Adrenal gland (tissue), 12 donors: ENCODE measurements around the gene XPC. TPM values are rescaled to one million over a fixed set of nuclear protein-coding genes. Genes with fewer than 3 reads are reported as not detected.

Experiments used
- DNase-seq, 7 donors: peaks; one replicate each; pipeline ENCODE4 v3.0.0-alpha.2; 2019 to 2020
- H3K27ac ChIP-seq, 5 donors: fragments of 200-600 bp; sonication (generic) in 4 of 5; 1 replicate in 3 of 5; 2 replicates in 2 of 5; pipeline versions ENCODE4 v1.5.1 to v1.8.0; 2016 to 2020; ENCODE audit warnings: mild to moderate bottlenecking in 1 of 5
- H3K27me3 ChIP-seq: fragments of 200-600 bp; 2 replicates; pipeline ENCODE4 v1.8.0; 2021
- H3K36me3 ChIP-seq, 2 donors: fragments of 200-600 bp; replicated peaks in 1 of 2; 1 replicate in 1 of 2; 2 replicates in 1 of 2; pipeline versions ENCODE4 v1.5.1 to v1.8.0; 2018 to 2022
- H3K4me1 ChIP-seq, 2 donors: fragments of 200-600 bp; replicated peaks in 1 of 2; 1 replicate in 1 of 2; 2 replicates in 1 of 2; pipeline versions ENCODE4 v1.5.1 to v1.8.0; 2018 to 2021
- H3K4me3 ChIP-seq, 4 donors: fragments of 200-600 bp; sonication (generic) in 3 of 4; one replicate each; pipeline ENCODE4 v1.5.1; 2016 to 2018
- H3K9me3 ChIP-seq, 3 donors: fragments of 200-600 bp; sonication (generic) in 1 of 3; replicated peaks in 1 of 3; 1 replicate in 2 of 3; 2 replicates in 1 of 3; pipeline versions ENCODE4 v1.5.1 to v1.8.0; 2016 to 2021
- POLR2A ChIP-seq, 2 donors: fragments of 450-650 bp; IDR thresholded peaks; one replicate each; pipeline ENCODE4 v1.6.1; 2017; ENCODE audit warnings: antibody characterized with exemption in 2 of 2, mild to moderate bottlenecking in 2 of 2, moderate library complexity in 1 of 2
- WGBS, 4 donors: extraction: QIAGEN DNeasy Blood & Tissue Kit in 2 of 4; methylation state at CpG; one replicate each; pipeline versions ENCODE4 v1.1.5 to v1.1.7; 2013 to 2017; 5-methylcytosine and 5-hydroxymethylcytosine counted together
- intact Hi-C, 2 donors: fragments of 100-400 bp; cut with DNase I; formaldehyde crosslinking; loops; one replicate each; pipeline versions ENCODE4 v1.14.1 to v1.15.0; 2022 to 2023
- polyA plus RNA-seq, 3 donors: library from polyadenylated mRNA; stranded (reverse); fragments of 200-250 nt in 2 of 3; fragments of 350-450 nt in 1 of 3; fragmentation: Illumina TruSeq in 1 of 3; extraction: RNeasy Lipid Tissue Mini Kit (QIAGEN cat#74804) in 1 of 3; gene quantifications; one replicate each; pipeline ENCODE4 v1.2.3, GENCODE V29; 2013 to 2014
- total RNA-seq, 9 donors: library from RNA; depleted of rRNA in 4 of 9; stranded (reverse); fragments of >200 nt in 4 of 9; fragments of 120-200 nt in 1 of 9; fragmentation: NEBNext Ultra II Directional in 1 of 9; extraction: Animal tissue kit (Norgen Biotek cat#: 25700) in 1 of 9; gene quantifications; one replicate each; pipeline versions ENCODE4 v1.1.0 to v1.2.4, GENCODE V29; 2013 to 2023
- TF ChIP-seq, protein P1 (sequence below), 6 experiments: fragments of 450-650 bp in 4 of 6; fragments of 200-600 bp in 2 of 6; sonication (generic) in 1 of 6; IDR thresholded peaks; 1 replicate in 5 of 6; 2 replicates in 1 of 6; pipeline versions ENCODE4 v1.5.1 to v1.8.0; 2016 to 2021; ENCODE audit warnings: antibody characterized with exemption in 6 of 6, mild to moderate bottlenecking in 2 of 6, moderate library complexity in 1 of 6
- donor health status: healthy with polysubstance abuse.
- donor health status: Bipolar disorder and iron deficiency.
- donor health status: DM: yes; HTN: yes; CAD: no.
- donor health status: DM: no; HTN: no; CAD: no.
- donor health status: DM: no; HTN: no; CAD: no.
- donor health status: DM: yes; HTN: yes; CAD: no.

The XPC gene
- total and polyA plus RNA-seq, 12 donors, result 15.6 to 66.5 (median 31.4) TPM

DNA sequence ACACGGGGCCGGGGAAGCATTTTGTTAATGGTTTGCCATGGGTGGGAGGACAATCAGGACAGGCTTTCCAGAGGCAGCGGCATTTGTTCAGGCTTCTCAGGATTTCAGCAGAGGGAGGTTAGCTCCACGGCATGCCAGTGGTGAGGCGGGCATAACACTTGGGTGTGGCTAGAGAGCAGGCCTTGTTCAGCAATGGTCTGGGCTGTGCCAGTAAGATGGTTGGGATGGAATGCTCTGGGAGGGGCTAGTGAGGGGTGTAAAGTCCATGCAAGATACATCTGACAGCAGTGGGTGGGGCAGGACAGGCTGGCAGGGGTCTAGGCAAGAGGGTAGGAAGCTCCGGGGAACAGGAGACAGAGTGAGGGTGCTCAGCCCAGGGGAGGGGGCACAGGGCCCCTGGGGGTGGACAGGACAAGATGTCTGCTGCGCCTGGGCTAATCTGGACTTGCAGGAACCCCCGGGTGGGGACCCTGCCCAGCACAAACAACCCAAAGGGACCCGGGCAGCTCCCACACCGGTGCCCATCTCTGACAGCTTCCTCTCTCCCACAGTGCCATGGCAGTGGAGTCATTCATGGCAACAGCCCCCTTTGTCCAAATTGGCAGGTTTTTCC, 45.1 kb downstream of the XPC start:
- peaks cover 0 to 11% of the 10 kb centered on the region in 2 donors for H3K4me1 ChIP-seq
- H3K27ac ChIP-seq, result peak overlapping the region in 2 of 5 donors; percentile 18 to 44
- H3K27me3 ChIP-seq, result no peaks in the 10 kb centered on the region
- no peaks in the 10 kb centered on the region for H3K9me3 ChIP-seq
- DNase-seq, result no peak
- 91 to 96% (median 93%) methylated on average over 5 to 10 of the region's 10 CpGs for WGBS, 4 donors
- H3K4me3 ChIP-seq, result no peak overlapping the region
- no peak for TF ChIP-seq POLR2A (IDR thresholded peaks at IDR 0.05)
- TF ChIP-seq, protein P1, sequence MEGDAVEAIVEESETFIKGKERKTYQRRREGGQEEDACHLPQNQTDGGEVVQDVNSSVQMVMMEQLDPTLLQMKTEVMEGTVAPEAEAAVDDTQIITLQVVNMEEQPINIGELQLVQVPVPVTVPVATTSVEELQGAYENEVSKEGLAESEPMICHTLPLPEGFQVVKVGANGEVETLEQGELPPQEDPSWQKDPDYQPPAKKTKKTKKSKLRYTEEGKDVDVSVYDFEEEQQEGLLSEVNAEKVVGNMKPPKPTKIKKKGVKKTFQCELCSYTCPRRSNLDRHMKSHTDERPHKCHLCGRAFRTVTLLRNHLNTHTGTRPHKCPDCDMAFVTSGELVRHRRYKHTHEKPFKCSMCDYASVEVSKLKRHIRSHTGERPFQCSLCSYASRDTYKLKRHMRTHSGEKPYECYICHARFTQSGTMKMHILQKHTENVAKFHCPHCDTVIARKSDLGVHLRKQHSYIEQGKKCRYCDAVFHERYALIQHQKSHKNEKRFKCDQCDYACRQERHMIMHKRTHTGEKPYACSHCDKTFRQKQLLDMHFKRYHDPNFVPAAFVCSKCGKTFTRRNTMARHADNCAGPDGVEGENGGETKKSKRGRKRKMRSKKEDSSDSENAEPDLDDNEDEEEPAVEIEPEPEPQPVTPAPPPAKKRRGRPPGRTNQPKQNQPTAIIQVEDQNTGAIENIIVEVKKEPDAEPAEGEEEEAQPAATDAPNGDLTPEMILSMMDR (IDR thresholded peaks at IDR 0.05), result no peak
- peaks cover 0 to 84% of the 10 kb centered on the region in 2 donors for H3K36me3 ChIP-seq
- intact Hi-C loops, result no loop called here

DNA sequence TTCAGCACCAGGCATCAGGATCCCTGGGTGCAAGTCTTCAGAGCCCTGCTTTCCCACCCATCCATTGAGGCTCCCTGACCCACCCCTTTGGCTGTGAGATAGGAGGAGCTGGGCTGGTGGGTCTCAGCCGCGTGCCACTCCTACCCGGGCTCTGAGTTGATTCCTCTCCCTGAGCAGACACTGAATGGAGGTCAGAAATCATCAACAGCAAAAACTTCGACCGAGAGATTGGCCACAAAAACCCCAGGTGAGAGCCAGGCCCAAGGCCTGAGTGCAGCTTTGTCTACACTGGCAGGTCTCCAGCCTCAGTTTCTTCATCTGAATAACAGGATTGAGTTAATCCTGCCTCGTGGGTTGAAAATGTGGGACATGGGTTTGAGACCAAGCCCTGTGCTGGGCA, 45.7 kb downstream of the XPC start:
- H3K27ac ChIP-seq, result no peak overlapping the region
- peaks cover 0 to 78% of the 10 kb centered on the region in 2 donors for H3K36me3 ChIP-seq
- peaks cover 0 to 11% of the 10 kb centered on the region in 2 donors for H3K4me1 ChIP-seq
- 87 to 97% (median 94%) methylated on average over 3 to 6 of the region's 6 CpGs for WGBS, 4 donors
- DNase-seq, result no peak
- no peak overlapping the region for H3K4me3 ChIP-seq
- no peaks in the 10 kb centered on the region for H3K27me3 ChIP-seq
- H3K9me3 ChIP-seq, result no peaks in the 10 kb centered on the region
- intact Hi-C loops, result no loop called here
- TF ChIP-seq, protein P1 (IDR thresholded peaks at IDR 0.05), result no peak
- TF ChIP-seq POLR2A (IDR thresholded peaks at IDR 0.05), result no peak

DNA sequence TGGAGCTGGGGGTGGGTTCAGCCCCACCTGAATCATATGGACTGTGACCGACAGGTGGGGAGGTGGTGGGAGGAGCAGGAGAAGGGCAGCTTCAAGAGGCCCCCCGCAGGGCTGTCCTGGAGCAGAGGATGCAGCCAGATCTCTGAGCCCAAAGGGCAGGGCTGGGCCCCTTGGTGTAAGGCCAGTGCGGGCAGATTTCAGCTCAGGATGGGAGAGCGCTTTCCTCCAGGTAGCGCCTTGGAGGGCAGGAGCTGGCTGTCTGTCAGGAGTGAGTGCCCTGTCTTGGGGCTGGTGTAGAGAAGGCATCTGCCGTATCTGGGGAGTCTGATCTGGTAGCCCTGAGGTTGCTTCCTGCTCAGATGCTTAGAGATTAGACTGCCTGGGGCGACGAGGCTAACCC, 46.3 kb downstream of the XPC start:
- no peak for DNase-seq
- Histone ChIP-seq H3K27me3 (no peaks in the 10 kb centered on the region), H3K36me3 (peaks cover 0 to 73% of the 10 kb centered on the region in 2 donors), H3K27ac (no peak overlapping the region), H3K9me3 (no peaks in the 10 kb centered on the region), H3K4me1 (peaks cover under 1 to 11% of the 10 kb centered on the region in 2 donors), H3K4me3 (no peak overlapping the region)
- WGBS, 4 donors, result 88 to 96% (median 94%) methylated on average over 8 of the region's 8 CpGs
- intact Hi-C loops, result no loop called here
- TF ChIP-seq POLR2A (IDR thresholded peaks at IDR 0.05), result no peak
- TF ChIP-seq, protein P1 (IDR thresholded peaks at IDR 0.05), result no peak

- Histone ChIP-seq H3K9me3 (no peaks in the 10 kb centered on the region), H3K4me3 (no peak overlapping the region), H3K36me3 (peaks cover 0 to 69% of the 10 kb centered on the region in 2 donors), H3K27ac (no peak overlapping the region), H3K27me3 (no peaks in the 10 kb centered on the region), H3K4me1 (peaks cover 10 to 16% of the 10 kb centered on the region in 2 donors)
- 66 to 87% (median 76%) methylated on average over 3 to 5 of the region's 5 CpGs for WGBS, 4 donors
- intact Hi-C loops, result no loop called here
- TF ChIP-seq, protein P1 (IDR thresholded peaks at IDR 0.05), result no peak
- TF ChIP-seq POLR2A (IDR thresholded peaks at IDR 0.05), result no peak
- peak in 2 of 7 donors; percentile 53 to 56 for DNase-seq
Measured at GRCh38 chr3:14131134-14131533, 47.3 kb downstream of the XPC start.
